ENCODE measurements around the gene TASP1.

The TASP1 gene

DNA sequence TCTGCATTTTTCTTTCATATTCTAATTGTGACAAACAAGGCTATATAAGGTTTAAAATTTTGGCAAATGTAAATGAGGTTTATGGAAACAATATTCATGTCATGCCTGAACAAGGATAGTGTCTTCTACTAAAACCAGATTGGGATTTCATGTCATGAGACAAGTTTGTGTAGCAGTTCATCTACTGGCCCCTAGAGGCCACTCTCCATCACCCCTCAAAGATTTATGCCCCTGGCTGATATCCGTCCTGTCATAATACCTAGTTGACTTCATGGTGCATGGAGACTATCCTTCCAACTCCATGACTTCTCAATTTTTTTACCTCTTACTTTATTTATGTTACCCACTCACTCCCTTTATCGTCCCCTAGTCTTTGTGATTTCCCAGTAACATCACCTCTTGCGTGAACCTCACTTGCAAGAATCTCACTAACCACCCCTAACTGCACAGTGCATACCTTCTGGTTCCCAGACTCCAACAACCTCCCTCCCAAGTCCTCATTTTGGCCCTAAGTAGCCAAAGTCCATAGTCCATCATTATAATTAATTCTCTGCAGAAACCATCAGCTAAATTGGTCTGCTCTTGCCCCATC lies 179.8 kb downstream of the TASP1 start:
- Histone ChIP-seq H3K9me3 (ENCODE audit: insufficient read depth, low read length) (no peaks in the 10 kb centered on the region), H3K27me3 (ENCODE audit: low read length) (no peaks in the 10 kb centered on the region), H3K4me2 (ENCODE audit: low read depth, low read length, poor library complexity, severe bottlenecking) (no peak overlapping the region), H3K36me3 (ENCODE audit: low read length) (no peaks in the 10 kb centered on the region), H4K20me1 (ENCODE audit: low read depth, low read length) (no peaks in the 10 kb centered on the region), H2AFZ (ENCODE audit: low read depth, low read length, severe bottlenecking) (no peak overlapping the region), H3F3A (ENCODE audit: insufficient read depth) (no peaks in the 10 kb centered on the region), H3K9ac (ENCODE audit: low read length) (no peak overlapping the region), H3K4me3 (ENCODE audit: insufficient read depth, low read length, poor library complexity, severe bottlenecking) (no peak overlapping the region), H3K79me2 (ENCODE audit: insufficient read depth, low read length) (no peaks in the 10 kb centered on the region), H3K9me2 (replicated peaks; ENCODE audit: insufficient read depth, low read length) (no peaks in the 10 kb centered on the region), H3K27ac (ENCODE audit: low read depth, low read length) (no peak overlapping the region)
- TF ChIP-seq EZH2phosphoT487 (conservative IDR thresholded peaks at IDR 0.05; ENCODE audit: low read length): no peak

DNA sequence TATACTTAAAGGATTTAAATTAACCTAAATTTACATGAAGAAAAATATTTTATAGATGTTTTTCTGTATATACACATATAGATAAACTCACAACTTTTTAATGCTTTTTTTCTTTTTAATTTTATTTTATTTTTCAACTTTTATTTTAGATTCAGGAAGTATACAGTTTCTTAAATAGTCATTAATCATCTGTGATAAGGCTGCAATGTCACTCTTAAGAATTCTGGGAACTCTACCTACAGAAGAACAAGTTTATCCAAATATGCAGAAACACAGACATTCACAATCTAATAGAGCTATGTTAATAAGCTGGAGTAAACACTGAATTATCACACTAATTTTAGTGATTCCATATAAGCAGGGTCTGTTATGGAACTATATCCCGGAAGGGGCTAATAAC lies 181.2 kb downstream of the TASP1 start:
- H3K9me3 ChIP-seq (ENCODE audit: insufficient read depth, low read length): no peaks in the 10 kb centered on the region
- no peak overlapping the region for H3K27ac ChIP-seq (ENCODE audit: low read depth, low read length)
- no peaks in the 10 kb centered on the region for H3F3A ChIP-seq (ENCODE audit: insufficient read depth)
- no peak overlapping the region for H3K4me2 ChIP-seq (ENCODE audit: low read depth, low read length, poor library complexity, severe bottlenecking)
- no peaks in the 10 kb centered on the region for H3K79me2 ChIP-seq (ENCODE audit: insufficient read depth, low read length)
- no peak overlapping the region for H3K9ac ChIP-seq (ENCODE audit: low read length)
- H3K4me3 ChIP-seq (ENCODE audit: insufficient read depth, low read length, poor library complexity, severe bottlenecking): no peak overlapping the region
- H3K36me3 ChIP-seq (ENCODE audit: low read length): no peaks in the 10 kb centered on the region
- H3K27me3 ChIP-seq (ENCODE audit: low read length): no peaks in the 10 kb centered on the region
- TF ChIP-seq, protein P1, sequence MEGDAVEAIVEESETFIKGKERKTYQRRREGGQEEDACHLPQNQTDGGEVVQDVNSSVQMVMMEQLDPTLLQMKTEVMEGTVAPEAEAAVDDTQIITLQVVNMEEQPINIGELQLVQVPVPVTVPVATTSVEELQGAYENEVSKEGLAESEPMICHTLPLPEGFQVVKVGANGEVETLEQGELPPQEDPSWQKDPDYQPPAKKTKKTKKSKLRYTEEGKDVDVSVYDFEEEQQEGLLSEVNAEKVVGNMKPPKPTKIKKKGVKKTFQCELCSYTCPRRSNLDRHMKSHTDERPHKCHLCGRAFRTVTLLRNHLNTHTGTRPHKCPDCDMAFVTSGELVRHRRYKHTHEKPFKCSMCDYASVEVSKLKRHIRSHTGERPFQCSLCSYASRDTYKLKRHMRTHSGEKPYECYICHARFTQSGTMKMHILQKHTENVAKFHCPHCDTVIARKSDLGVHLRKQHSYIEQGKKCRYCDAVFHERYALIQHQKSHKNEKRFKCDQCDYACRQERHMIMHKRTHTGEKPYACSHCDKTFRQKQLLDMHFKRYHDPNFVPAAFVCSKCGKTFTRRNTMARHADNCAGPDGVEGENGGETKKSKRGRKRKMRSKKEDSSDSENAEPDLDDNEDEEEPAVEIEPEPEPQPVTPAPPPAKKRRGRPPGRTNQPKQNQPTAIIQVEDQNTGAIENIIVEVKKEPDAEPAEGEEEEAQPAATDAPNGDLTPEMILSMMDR (IDR thresholded peaks at IDR 0.05; ENCODE audit: insufficient read depth, low read length, poor library complexity, severe bottlenecking): no peak
- no peak for TF ChIP-seq EZH2phosphoT487 (conservative IDR thresholded peaks at IDR 0.05; ENCODE audit: low read length)
- H3K9me2 ChIP-seq (replicated peaks; ENCODE audit: insufficient read depth, low read length): no peaks in the 10 kb centered on the region
- H4K20me1 ChIP-seq (ENCODE audit: low read depth, low read length): no peaks in the 10 kb centered on the region
- H2AFZ ChIP-seq (ENCODE audit: low read depth, low read length, severe bottlenecking): no peak overlapping the region

DNA sequence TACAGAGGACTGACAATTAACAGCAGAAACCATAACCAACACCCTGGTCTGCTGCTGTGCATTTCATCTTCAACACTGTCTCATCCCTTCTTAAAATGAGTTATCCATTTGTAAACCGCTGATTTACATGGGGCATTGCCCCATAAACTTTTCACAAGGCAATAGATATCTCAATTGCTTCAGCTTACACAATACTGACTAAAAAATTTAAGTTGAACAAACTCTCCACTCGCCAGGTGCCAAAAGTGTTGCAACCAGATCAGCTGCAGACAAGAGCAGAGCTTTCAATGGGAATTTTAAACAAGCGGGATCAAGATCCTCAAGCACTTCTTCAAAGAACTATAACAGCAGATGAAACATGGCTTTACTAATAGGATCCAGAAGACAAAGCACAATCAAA lies 183.0 kb downstream of the TASP1 start:
- Histone ChIP-seq H4K20me1 (ENCODE audit: low read depth, low read length) (no peaks in the 10 kb centered on the region), H3F3A (ENCODE audit: insufficient read depth) (no peaks in the 10 kb centered on the region), H3K36me3 (ENCODE audit: low read length) (no peaks in the 10 kb centered on the region), H3K27me3 (ENCODE audit: low read length) (no peaks in the 10 kb centered on the region), H3K79me2 (ENCODE audit: insufficient read depth, low read length) (no peaks in the 10 kb centered on the region), H2AFZ (ENCODE audit: low read depth, low read length, severe bottlenecking) (no peak overlapping the region), H3K4me2 (ENCODE audit: low read depth, low read length, poor library complexity, severe bottlenecking) (no peak overlapping the region), H3K4me3 (ENCODE audit: insufficient read depth, low read length, poor library complexity, severe bottlenecking) (no peak overlapping the region), H3K9ac (ENCODE audit: low read length) (no peak overlapping the region), H3K27ac (ENCODE audit: low read depth, low read length) (no peak overlapping the region), H3K9me3 (ENCODE audit: insufficient read depth, low read length) (no peaks in the 10 kb centered on the region), H3K9me2 (replicated peaks; ENCODE audit: insufficient read depth, low read length) (no peaks in the 10 kb centered on the region)
- TF ChIP-seq EZH2phosphoT487 (conservative IDR thresholded peaks at IDR 0.05; ENCODE audit: low read length): no peak
- TF ChIP-seq, protein P1 (IDR thresholded peaks at IDR 0.05; ENCODE audit: insufficient read depth, low read length, poor library complexity, severe bottlenecking): no peak

DNA sequence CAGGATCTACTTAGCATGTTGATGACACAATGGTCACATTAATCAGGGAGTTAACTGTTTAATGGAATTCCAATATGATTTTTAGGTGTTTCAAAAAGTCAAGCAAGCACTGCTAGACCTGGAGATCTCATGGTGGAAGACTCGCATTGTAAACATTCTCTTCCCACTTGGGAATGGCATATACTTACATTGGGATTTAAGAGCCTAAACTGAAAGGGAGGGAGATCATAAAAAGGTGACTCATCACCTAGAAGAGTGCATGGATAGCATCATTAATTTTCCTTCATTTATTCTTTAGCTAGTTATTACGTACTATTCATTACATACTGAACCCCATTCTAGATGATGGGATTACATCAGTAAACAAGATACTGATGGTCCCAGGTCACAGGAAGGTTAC lies 185.4 kb downstream of the TASP1 start:
- Histone ChIP-seq H2AFZ (ENCODE audit: low read depth, low read length, severe bottlenecking) (no peak overlapping the region), H3K27me3 (ENCODE audit: low read length) (no peaks in the 10 kb centered on the region), H3K27ac (ENCODE audit: low read depth, low read length) (no peak overlapping the region), H3K79me2 (ENCODE audit: insufficient read depth, low read length) (no peaks in the 10 kb centered on the region), H4K20me1 (ENCODE audit: low read depth, low read length) (no peaks in the 10 kb centered on the region), H3F3A (ENCODE audit: insufficient read depth) (no peaks in the 10 kb centered on the region), H3K36me3 (ENCODE audit: low read length) (no peaks in the 10 kb centered on the region), H3K9ac (ENCODE audit: low read length) (no peak overlapping the region), H3K4me3 (ENCODE audit: insufficient read depth, low read length, poor library complexity, severe bottlenecking) (no peak overlapping the region), H3K9me2 (replicated peaks; ENCODE audit: insufficient read depth, low read length) (no peaks in the 10 kb centered on the region), H3K9me3 (ENCODE audit: insufficient read depth, low read length) (no peaks in the 10 kb centered on the region), H3K4me2 (ENCODE audit: low read depth, low read length, poor library complexity, severe bottlenecking) (no peak overlapping the region)
- TF ChIP-seq, protein P1 (IDR thresholded peaks at IDR 0.05; ENCODE audit: insufficient read depth, low read length, poor library complexity, severe bottlenecking): no peak
- TF ChIP-seq EZH2phosphoT487 (conservative IDR thresholded peaks at IDR 0.05; ENCODE audit: low read length): no peak
